Glutamatergic neuron (in vitro differentiated cells): ENCODE measurements around the gene ATF5. TPM values are rescaled to one million over a fixed set of nuclear protein-coding genes. Genes with fewer than 3 reads are reported as not detected.

Experiments
- DNase-seq: peaks from one replicate; pipeline ENCODE4 v3.0.0; 2022
- H3K27ac Mint-ChIP-seq: one replicate; pipeline ENCODE4 v1.8.0; 2020; ENCODE audit warnings: mild to moderate bottlenecking, mixed read lengths, inconsistent platforms; ENCODE audit not compliant: unreplicated experiment
- H3K27me3 Mint-ChIP-seq: one replicate; pipeline ENCODE4 v1.8.0; 2020; ENCODE audit warnings: mild to moderate bottlenecking, moderate library complexity, mixed read lengths, inconsistent platforms; ENCODE audit not compliant: unreplicated experiment
- H3K36me3 Mint-ChIP-seq: one replicate; pipeline ENCODE4 v1.8.0; 2020; ENCODE audit warnings: mild to moderate bottlenecking, mixed read lengths, inconsistent platforms; ENCODE audit not compliant: unreplicated experiment
- H3K4me1 Mint-ChIP-seq: one replicate; pipeline ENCODE4 v1.8.0; 2020; ENCODE audit warnings: mild to moderate bottlenecking, low read depth, mixed read lengths, inconsistent platforms; ENCODE audit not compliant: unreplicated experiment
- H3K4me3 Mint-ChIP-seq: one replicate; pipeline ENCODE4 v1.8.0; 2020; ENCODE audit warnings: mild to moderate bottlenecking, mixed read lengths, inconsistent platforms; ENCODE audit not compliant: unreplicated experiment
- H3K9me3 Mint-ChIP-seq: one replicate; pipeline ENCODE4 v1.8.0; 2020; ENCODE audit warnings: mild to moderate bottlenecking, moderate library complexity, mixed read lengths, inconsistent platforms; ENCODE audit not compliant: unreplicated experiment
- CTCF ChIP-seq: fragments of 200-600 bp; sonication (generic); IDR thresholded peaks from one replicate; pipeline ENCODE4 v1.5.0; 2021; ENCODE audit not compliant: partially characterized antibody, unreplicated experiment
- total RNA-seq: library from RNA; stranded (reverse); fragmentation: NEBNext Ultra II Directional; extraction: Animal tissue kit (Norgen Biotek cat#: 25700); gene quantifications from one replicate; pipeline ENCODE4 v1.2.1, GENCODE V29; 2021; ENCODE audit not compliant: unreplicated experiment

The ATF5 gene
- total RNA-seq, 1 donor from 2014 or later: 138 TPM

GRCh38 chr19:49881672-49882394, 47.2 kb upstream of the ATF5 start:
- Mint-ChIP-seq H3K9me3 (peaks cover 6% of the 10 kb centered on the region), H3K4me3 (no peak overlapping the region), H3K27ac (no peak overlapping the region), H3K36me3 (peaks cover 6% of the 10 kb centered on the region), H3K27me3 (peaks cover 9% of the 10 kb centered on the region), H3K4me1 (peaks cover 4% of the 10 kb centered on the region)
- no peak for TF ChIP-seq CTCF
- DNase-seq: peak; percentile 29

GRCh38 chr19:49882643-49883042, 46.4 kb upstream of the ATF5 start:
- H3K4me1 Mint-ChIP-seq: peaks cover 4% of the 10 kb centered on the region
- H3K36me3 Mint-ChIP-seq: peaks cover 6% of the 10 kb centered on the region
- no peak overlapping the region for H3K4me3 Mint-ChIP-seq
- H3K27me3 Mint-ChIP-seq: peaks cover 9% of the 10 kb centered on the region
- no peak overlapping the region for H3K27ac Mint-ChIP-seq
- H3K9me3 Mint-ChIP-seq: peaks cover 6% of the 10 kb centered on the region
- DNase-seq: no peak
- no peak for TF ChIP-seq CTCF

GRCh38 chr19:49883094-49883493, 45.9 kb upstream of the ATF5 start:
- TF ChIP-seq CTCF: no peak
- Mint-ChIP-seq H3K9me3 (peaks cover 6% of the 10 kb centered on the region), H3K36me3 (peaks cover 6% of the 10 kb centered on the region), H3K4me1 (peaks cover 4% of the 10 kb centered on the region), H3K4me3 (no peak overlapping the region), H3K27me3 (peaks cover 8% of the 10 kb centered on the region), H3K27ac (no peak overlapping the region)
- no peak for DNase-seq

GRCh38 chr19:49884109-49884508, 44.9 kb upstream of the ATF5 start:
- Mint-ChIP-seq H3K36me3 (peaks cover 6% of the 10 kb centered on the region), H3K9me3 (peaks cover 6% of the 10 kb centered on the region), H3K4me3 (no peak overlapping the region), H3K27ac (no peak overlapping the region), H3K27me3 (peaks cover 6% of the 10 kb centered on the region), H3K4me1 (peaks cover 1% of the 10 kb centered on the region)
- TF ChIP-seq CTCF: no peak
- DNase-seq: peak; percentile 14

GRCh38 chr19:49884760-49885159, 44.2 kb upstream of the ATF5 start:
- peaks cover 3% of the 10 kb centered on the region for H3K4me1 Mint-ChIP-seq
- TF ChIP-seq CTCF: no peak
- H3K9me3 Mint-ChIP-seq: peaks cover 9% of the 10 kb centered on the region
- H3K4me3 Mint-ChIP-seq: no peak overlapping the region
- H3K27ac Mint-ChIP-seq: no peak overlapping the region
- peaks cover 3% of the 10 kb centered on the region for H3K27me3 Mint-ChIP-seq
- H3K36me3 Mint-ChIP-seq: peaks cover 6% of the 10 kb centered on the region
- DNase-seq: no peak
